DOHH2 (cell line): Measurements from ENCODE around the gene TMEM74B.

ENCODE experiments used
- H3F3A ChIP-seq: fragments of 200-600 bp; sonication (generic), shearing (Covaris generic); 2 replicates; pipeline ENCODE4 v1.6.0; 2016; ENCODE audit warnings: antibody characterized with exemption, mild to moderate bottlenecking; ENCODE audit not compliant: control insufficient read depth, insufficient read depth
- H3K27ac ChIP-seq: fragments of 200-600 bp; sonication (generic); 2 replicates; pipeline ENCODE4 v1.5.1; 2014; ENCODE audit warnings: low read depth, mild to moderate bottlenecking, low read length, moderate library complexity
- H3K27me3 ChIP-seq: fragments of 200-600 bp; sonication (generic); 2 replicates; pipeline ENCODE4 v1.6.1; 2014; ENCODE audit warnings: mild to moderate bottlenecking, low read length, mixed read lengths; ENCODE audit not compliant: control insufficient read depth
- H3K36me3 ChIP-seq: fragments of 200-600 bp; sonication (generic); 2 replicates; pipeline ENCODE4 v1.6.1; 2014; ENCODE audit warnings: mild to moderate bottlenecking, low read length, moderate library complexity, mixed read lengths; ENCODE audit not compliant: control insufficient read depth
- H3K4me1 ChIP-seq: fragments of 200-600 bp; sonication (generic); 2 replicates; pipeline ENCODE4 v1.6.1; 2014; ENCODE audit warnings: mild to moderate bottlenecking, low read length, mixed read lengths; ENCODE audit not compliant: control insufficient read depth
- H3K4me2 ChIP-seq: fragments of 200-600 bp; sonication (generic); 2 replicates; pipeline ENCODE4 v1.6.0; 2014; ENCODE audit warnings: mild to moderate bottlenecking, low read length, moderate library complexity
- H3K4me3 ChIP-seq: fragments of 200-600 bp; sonication (generic); 2 replicates; pipeline ENCODE4 v1.5.1; 2014; ENCODE audit warnings: mild to moderate bottlenecking, low read length, mixed read lengths
- H3K79me2 ChIP-seq: fragments of 200-600 bp; sonication (generic); 2 replicates; pipeline ENCODE4 v1.6.1; 2014; ENCODE audit warnings: mild to moderate bottlenecking, low read length, mixed read lengths; ENCODE audit not compliant: control insufficient read depth
- H3K9me2 ChIP-seq: fragments of 200-600 bp; sonication (generic); replicated peaks from 2 replicates; pipeline ENCODE4 v1.6.1; 2014; ENCODE audit warnings: mild to moderate bottlenecking, low read length, mixed read lengths; ENCODE audit not compliant: control insufficient read depth
- H3K9me3 ChIP-seq: fragments of 200-600 bp; sonication (generic); 2 replicates; pipeline ENCODE4 v1.6.1; 2014; ENCODE audit warnings: antibody characterized with exemption, low read length, mixed read lengths; ENCODE audit not compliant: control insufficient read depth, insufficient read depth
- H4K20me1 ChIP-seq: fragments of 200-600 bp; sonication (generic); 2 replicates; pipeline ENCODE4 v1.6.0; 2014; ENCODE audit warnings: low read depth, mild to moderate bottlenecking, antibody characterized with exemption, low read length, moderate library complexity; ENCODE audit not compliant: control insufficient read depth, insufficient read depth
- CTCF ChIP-seq: fragments of 200-600 bp; sonication (generic); IDR thresholded peaks from one replicate; pipeline ENCODE4 v1.5.1; 2014; ENCODE audit warnings: antibody characterized with exemption, mild to moderate bottlenecking, low read depth, low read length; ENCODE audit not compliant: poor library complexity, severe bottlenecking
- EZH2phosphoT487 ChIP-seq: fragments of 200-600 bp; sonication (generic); IDR thresholded peaks from 2 replicates; pipeline ENCODE4 v1.6.1; 2017; ENCODE audit warnings: borderline replicate concordance, mild to moderate bottlenecking, antibody characterized with exemption, low read length, moderate library complexity, mixed read lengths

TMEM74B gene

DNA sequence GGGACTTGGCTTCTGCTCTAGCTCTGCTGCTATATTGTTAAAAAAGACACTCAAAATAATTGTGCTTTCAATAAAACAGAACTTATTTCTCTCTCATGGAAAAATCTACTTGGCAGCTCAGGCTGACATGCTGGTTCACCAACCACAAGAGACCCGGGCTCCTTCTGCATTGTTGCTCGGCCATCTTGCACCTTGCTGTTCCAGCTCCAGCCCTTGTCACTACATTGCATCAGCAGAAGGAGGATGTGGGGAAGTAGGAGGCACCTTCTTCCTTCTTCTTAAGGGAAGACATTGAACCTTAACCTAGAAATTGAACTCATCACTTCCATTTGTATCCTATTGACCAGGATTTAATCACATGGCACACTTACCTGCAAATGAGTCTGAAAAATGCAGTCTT lies 11.9 kb upstream of the TMEM74B start:
- no peak overlapping the region for H3K27ac ChIP-seq
- no peak overlapping the region for H3K4me2 ChIP-seq
- no peaks in the 10 kb centered on the region for H3K4me1 ChIP-seq
- H3F3A ChIP-seq, result no peaks in the 10 kb centered on the region
- H4K20me1 ChIP-seq, result no peaks in the 10 kb centered on the region
- no peaks in the 10 kb centered on the region for H3K9me2 ChIP-seq
- H3K79me2 ChIP-seq, result no peaks in the 10 kb centered on the region
- no peak overlapping the region for H3K4me3 ChIP-seq
- H3K36me3 ChIP-seq, result no peaks in the 10 kb centered on the region
- TF ChIP-seq EZH2phosphoT487, result no peak
- TF ChIP-seq CTCF, result no peak
- H3K9me3 ChIP-seq, result no peaks in the 10 kb centered on the region
- peaks cover 4% of the 10 kb centered on the region; the same call in 1 of the 2 replicates for H3K27me3 ChIP-seq

DNA sequence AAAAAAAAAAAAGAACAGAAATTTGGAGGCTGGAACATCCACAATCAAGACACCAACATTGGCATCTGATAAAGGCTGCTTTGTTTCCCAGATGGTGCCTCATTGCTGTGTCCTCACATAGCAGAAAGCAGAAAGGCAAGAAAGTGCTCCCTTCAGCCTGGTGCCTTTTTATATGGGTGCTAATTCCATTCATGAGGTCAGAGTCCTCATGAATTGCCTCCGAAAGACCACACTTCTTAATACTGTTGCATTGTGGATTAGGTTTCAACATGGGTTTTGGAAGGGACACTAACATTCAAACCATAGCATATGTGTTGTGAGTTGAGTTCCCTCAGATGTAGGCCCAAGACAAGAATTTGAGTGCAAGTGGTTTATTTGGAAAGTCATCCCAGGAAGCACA lies 10.4 kb upstream of the TMEM74B start:
- Histone ChIP-seq H3K4me1 (no peaks in the 10 kb centered on the region), H4K20me1 (no peaks in the 10 kb centered on the region), H3K79me2 (no peaks in the 10 kb centered on the region), H3K36me3 (no peaks in the 10 kb centered on the region), H3K4me2 (no peak overlapping the region), H3F3A (no peaks in the 10 kb centered on the region), H3K9me3 (no peaks in the 10 kb centered on the region), H3K9me2 (no peaks in the 10 kb centered on the region), H3K4me3 (no peak overlapping the region), H3K27ac (no peak overlapping the region), H3K27me3 (peaks cover 4% of the 10 kb centered on the region; the same call in 1 of the 2 replicates)
- no peak for TF ChIP-seq CTCF
- TF ChIP-seq EZH2phosphoT487, result no peak

- Histone ChIP-seq H3K27me3 (peaks cover 3% of the 10 kb centered on the region), H3F3A (no peaks in the 10 kb centered on the region), H3K9me2 (no peaks in the 10 kb centered on the region), H3K27ac (no peak overlapping the region), H3K4me3 (no peak overlapping the region), H4K20me1 (no peaks in the 10 kb centered on the region), H3K79me2 (no peaks in the 10 kb centered on the region), H3K4me2 (no peak overlapping the region), H3K4me1 (no peaks in the 10 kb centered on the region), H3K36me3 (no peaks in the 10 kb centered on the region), H3K9me3 (no peaks in the 10 kb centered on the region)
- TF ChIP-seq CTCF (no peak), EZH2phosphoT487 (no peak)
Observed at GRCh38 chr20:1191299-1191698, 6.5 kb upstream of the TMEM74B start.

GRCh38 chr20:1190847-1191246 lies 6.1 kb upstream of the TMEM74B start:
- Histone ChIP-seq H3F3A (no peaks in the 10 kb centered on the region), H3K4me2 (no peak overlapping the region), H3K79me2 (no peaks in the 10 kb centered on the region), H3K36me3 (no peaks in the 10 kb centered on the region), H3K4me1 (no peaks in the 10 kb centered on the region), H3K9me2 (no peaks in the 10 kb centered on the region), H3K9me3 (no peaks in the 10 kb centered on the region), H4K20me1 (no peaks in the 10 kb centered on the region), H3K27me3 (peaks cover 3% of the 10 kb centered on the region), H3K27ac (no peak overlapping the region), H3K4me3 (no peak overlapping the region)
- TF ChIP-seq EZH2phosphoT487 (no peak), CTCF (no peak)
